Measurements from ENCODE around the gene BBS4.
A peak's percentile ranks its signal among the peaks of the same experiment; 100 is the strongest.

Gene BBS4

GRCh38 chr15:72771329-72771725, 85.3 kb downstream of the BBS4 start:
- ATAC-seq (ENCODE audit: low read depth), result no peak
- peaks cover 98% of the 10 kb centered on the region for H3K36me3 ChIP-seq (ENCODE audit: low read depth)
- H3K27ac ChIP-seq (ENCODE audit: poor library complexity, severe bottlenecking), result no peak overlapping the region
- no peak for TF ChIP-seq CTCF (IDR thresholded peaks at IDR 0.05; ENCODE audit: poor library complexity, severe bottlenecking)
- no peaks in the 10 kb centered on the region for H3K4me1 ChIP-seq (ENCODE audit: insufficient read depth, poor library complexity, severe bottlenecking)
- H3K27me3 ChIP-seq (ENCODE audit: insufficient read depth, poor library complexity, severe bottlenecking), result no peaks in the 10 kb centered on the region
- H3K9me3 ChIP-seq (ENCODE audit: severe bottlenecking), result peaks cover 18% of the 10 kb centered on the region
- no peak for DNase-seq (ENCODE audit: low spot score)
- H3K4me3 ChIP-seq (ENCODE audit: severe bottlenecking), result no peak overlapping the region

GRCh38 chr15:72774696-72775383, 88.8 kb downstream of the BBS4 start:
- no peak overlapping the region for H3K4me3 ChIP-seq (ENCODE audit: severe bottlenecking)
- no peaks in the 10 kb centered on the region for H3K4me1 ChIP-seq (ENCODE audit: insufficient read depth, poor library complexity, severe bottlenecking)
- ATAC-seq (ENCODE audit: low read depth), result no peak
- peaks cover under 1% of the 10 kb centered on the region for H3K9me3 ChIP-seq (ENCODE audit: severe bottlenecking)
- no peaks in the 10 kb centered on the region for H3K27me3 ChIP-seq (ENCODE audit: insufficient read depth, poor library complexity, severe bottlenecking)
- TF ChIP-seq CTCF (IDR thresholded peaks at IDR 0.05; ENCODE audit: poor library complexity, severe bottlenecking), result no peak
- no peak overlapping the region for H3K27ac ChIP-seq (ENCODE audit: poor library complexity, severe bottlenecking)
- no peak for DNase-seq (ENCODE audit: low spot score)
- H3K36me3 ChIP-seq (ENCODE audit: low read depth), result peaks cover 85% of the 10 kb centered on the region

GRCh38 chr15:72778796-72779195, 92.8 kb downstream of the BBS4 start:
- Histone ChIP-seq H3K27ac (ENCODE audit: poor library complexity, severe bottlenecking) (no peak overlapping the region), H3K9me3 (ENCODE audit: severe bottlenecking) (no peaks in the 10 kb centered on the region), H3K27me3 (ENCODE audit: insufficient read depth, poor library complexity, severe bottlenecking) (no peaks in the 10 kb centered on the region), H3K4me3 (ENCODE audit: severe bottlenecking) (no peak overlapping the region), H3K36me3 (ENCODE audit: low read depth) (peaks cover 64% of the 10 kb centered on the region), H3K4me1 (ENCODE audit: insufficient read depth, poor library complexity, severe bottlenecking) (no peaks in the 10 kb centered on the region)
- ATAC-seq (ENCODE audit: low read depth), result no peak
- TF ChIP-seq CTCF (IDR thresholded peaks at IDR 0.05; ENCODE audit: poor library complexity, severe bottlenecking), result no peak
- no peak for DNase-seq (ENCODE audit: low spot score)

GRCh38 chr15:72781631-72782030, 95.6 kb downstream of the BBS4 start:
- H3K4me1 ChIP-seq (ENCODE audit: insufficient read depth, poor library complexity, severe bottlenecking), result no peaks in the 10 kb centered on the region
- H3K4me3 ChIP-seq (ENCODE audit: severe bottlenecking), result no peak overlapping the region
- no peaks in the 10 kb centered on the region for H3K27me3 ChIP-seq (ENCODE audit: insufficient read depth, poor library complexity, severe bottlenecking)
- H3K9me3 ChIP-seq (ENCODE audit: severe bottlenecking), result no peaks in the 10 kb centered on the region
- no peak overlapping the region for H3K27ac ChIP-seq (ENCODE audit: poor library complexity, severe bottlenecking)
- no peak for ATAC-seq (ENCODE audit: low read depth)
- no peak for TF ChIP-seq CTCF (IDR thresholded peaks at IDR 0.05; ENCODE audit: poor library complexity, severe bottlenecking)
- peaks cover 38% of the 10 kb centered on the region for H3K36me3 ChIP-seq (ENCODE audit: low read depth)
- no peak for DNase-seq (ENCODE audit: low spot score)

- no peak for DNase-seq (ENCODE audit: low spot score)
- H3K36me3 ChIP-seq (ENCODE audit: low read depth), result peaks cover 32% of the 10 kb centered on the region
- ATAC-seq (ENCODE audit: low read depth), result no peak
- H3K27me3 ChIP-seq (ENCODE audit: insufficient read depth, poor library complexity, severe bottlenecking), result no peaks in the 10 kb centered on the region
- H3K27ac ChIP-seq (ENCODE audit: poor library complexity, severe bottlenecking), result peak overlapping the region; percentile 19
- no peaks in the 10 kb centered on the region for H3K4me1 ChIP-seq (ENCODE audit: insufficient read depth, poor library complexity, severe bottlenecking)
- no peak for TF ChIP-seq CTCF (IDR thresholded peaks at IDR 0.05; ENCODE audit: poor library complexity, severe bottlenecking)
- H3K4me3 ChIP-seq (ENCODE audit: severe bottlenecking), result peak overlapping the region; percentile 97
- H3K9me3 ChIP-seq (ENCODE audit: severe bottlenecking), result no peaks in the 10 kb centered on the region
Observed at GRCh38 chr15:72782274-72783003, 96.4 kb downstream of the BBS4 start.
